HG03469 (cell line): ENCODE data around the gene HEXIM2.

ENCODE experiments used
- ATAC-seq: cut with Tn5 transposase; IDR thresholded peaks from one replicate; pipeline ENCODE4 v1.9.1; 2021; ENCODE audit warnings: mild to moderate bottlenecking, moderate library complexity, moderate number of reproducible peaks; ENCODE audit not compliant: unreplicated experiment

The HEXIM2 gene

GRCh38 chr17:45127548-45128300 lies 34.0 kb upstream of the HEXIM2 start:
- ATAC-seq: no peak

GRCh38 chr17:45128331-45128730 lies 33.3 kb upstream of the HEXIM2 start:
- ATAC-seq: no peak

- no peak for ATAC-seq
These were observed 32.7 kb upstream of the HEXIM2 start for GRCh38 chr17:45128989-45129388.

- ATAC-seq: no peak
These were observed 32.2 kb upstream of the HEXIM2 start for GRCh38 chr17:45129426-45129939.

- ATAC-seq: no peak
These were observed 31.6 kb upstream of the HEXIM2 start for GRCh38 chr17:45129940-45130680.

GRCh38 chr17:45130681-45131615 lies 30.7 kb upstream of the HEXIM2 start:
- ATAC-seq: no peak

GRCh38 chr17:45131616-45132319 lies 29.9 kb upstream of the HEXIM2 start:
- no peak for ATAC-seq

GRCh38 chr17:45132320-45132571 lies 29.4 kb upstream of the HEXIM2 start, which contains the start of gene PLCD3:
Gene PLCD3, minus strand, starts transcription at chr17:45132515. Its CDS starts 105 bp downstream, at chr17:45132410.
- no peak for ATAC-seq

- ATAC-seq: no peak
These were observed 28.9 kb upstream of the HEXIM2 start for GRCh38 chr17:45132572-45133463.

- ATAC-seq: peak; percentile 60
These were observed 26.3 kb upstream of the HEXIM2 start, which contains the start of gene ACBD4 for GRCh38 chr17:45135192-45135977. Gene ACBD4, plus strand, starts transcription at chr17:45135687. Its CDS starts 458 bp downstream, at chr17:45136145.

- no peak for ATAC-seq
These were observed 25.5 kb upstream of the HEXIM2 start for GRCh38 chr17:45135978-45136791.

- no peak for ATAC-seq
These were observed 24.7 kb upstream of the HEXIM2 start for GRCh38 chr17:45136846-45137560.

- ATAC-seq: no peak
These were observed 23.9 kb upstream of the HEXIM2 start for GRCh38 chr17:45137561-45138305.

- no peak for ATAC-seq
These were observed 22.7 kb upstream of the HEXIM2 start for GRCh38 chr17:45138911-45139532.

GRCh38 chr17:45139533-45139920 lies 22.1 kb upstream of the HEXIM2 start:
- ATAC-seq: no peak

- no peak for ATAC-seq
These were observed 18.5 kb upstream of the HEXIM2 start for GRCh38 chr17:45143094-45143670.
